Choroid plexus epithelial cell (primary cell): Measurements from ENCODE around the gene SH3TC2.

Experiments used
- DNase-seq: peaks from one replicate; pipeline ENCODE4 v3.0.0-alpha.2; 2010; ENCODE audit warnings: low read depth
- H3K4me3 ChIP-seq: 2 replicates; pipeline ENCODE4 v1.5.1; 2011; ENCODE audit warnings: low read depth, mild to moderate bottlenecking, control low read depth, low read length, moderate library complexity
- TF ChIP-seq, protein P1 (sequence below): conservative IDR thresholded peaks from 2 replicates; pipeline ENCODE4 v1.5.1; 2011; ENCODE audit warnings: low read depth, mild to moderate bottlenecking, control low read depth, inconsistent platforms, low read length, moderate library complexity

Gene SH3TC2

DNA sequence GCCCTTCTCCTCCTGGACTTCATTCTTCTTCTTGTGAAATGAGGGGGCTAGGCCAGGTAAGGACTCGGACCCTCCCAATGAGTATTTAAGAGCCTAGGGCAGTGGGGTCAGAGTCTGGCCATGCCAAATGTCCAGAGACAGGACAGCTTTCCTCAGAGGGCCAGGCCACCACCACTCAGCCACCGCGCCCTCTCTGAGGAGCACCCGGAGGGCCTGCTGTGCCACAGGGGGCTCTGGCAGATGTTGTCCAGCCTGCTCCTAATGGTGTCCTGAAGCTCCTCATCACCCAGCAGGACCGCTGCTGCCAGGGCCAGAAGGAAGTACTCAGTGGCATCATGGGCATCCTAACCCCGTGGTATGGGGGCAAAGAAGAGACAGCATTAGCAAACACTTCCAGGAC is 58.3 kb downstream of the SH3TC2 start:
- DNase-seq, result no peak
- TF ChIP-seq, protein P1, sequence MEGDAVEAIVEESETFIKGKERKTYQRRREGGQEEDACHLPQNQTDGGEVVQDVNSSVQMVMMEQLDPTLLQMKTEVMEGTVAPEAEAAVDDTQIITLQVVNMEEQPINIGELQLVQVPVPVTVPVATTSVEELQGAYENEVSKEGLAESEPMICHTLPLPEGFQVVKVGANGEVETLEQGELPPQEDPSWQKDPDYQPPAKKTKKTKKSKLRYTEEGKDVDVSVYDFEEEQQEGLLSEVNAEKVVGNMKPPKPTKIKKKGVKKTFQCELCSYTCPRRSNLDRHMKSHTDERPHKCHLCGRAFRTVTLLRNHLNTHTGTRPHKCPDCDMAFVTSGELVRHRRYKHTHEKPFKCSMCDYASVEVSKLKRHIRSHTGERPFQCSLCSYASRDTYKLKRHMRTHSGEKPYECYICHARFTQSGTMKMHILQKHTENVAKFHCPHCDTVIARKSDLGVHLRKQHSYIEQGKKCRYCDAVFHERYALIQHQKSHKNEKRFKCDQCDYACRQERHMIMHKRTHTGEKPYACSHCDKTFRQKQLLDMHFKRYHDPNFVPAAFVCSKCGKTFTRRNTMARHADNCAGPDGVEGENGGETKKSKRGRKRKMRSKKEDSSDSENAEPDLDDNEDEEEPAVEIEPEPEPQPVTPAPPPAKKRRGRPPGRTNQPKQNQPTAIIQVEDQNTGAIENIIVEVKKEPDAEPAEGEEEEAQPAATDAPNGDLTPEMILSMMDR, result no peak
- H3K4me3 ChIP-seq, result no peak overlapping the region

DNA sequence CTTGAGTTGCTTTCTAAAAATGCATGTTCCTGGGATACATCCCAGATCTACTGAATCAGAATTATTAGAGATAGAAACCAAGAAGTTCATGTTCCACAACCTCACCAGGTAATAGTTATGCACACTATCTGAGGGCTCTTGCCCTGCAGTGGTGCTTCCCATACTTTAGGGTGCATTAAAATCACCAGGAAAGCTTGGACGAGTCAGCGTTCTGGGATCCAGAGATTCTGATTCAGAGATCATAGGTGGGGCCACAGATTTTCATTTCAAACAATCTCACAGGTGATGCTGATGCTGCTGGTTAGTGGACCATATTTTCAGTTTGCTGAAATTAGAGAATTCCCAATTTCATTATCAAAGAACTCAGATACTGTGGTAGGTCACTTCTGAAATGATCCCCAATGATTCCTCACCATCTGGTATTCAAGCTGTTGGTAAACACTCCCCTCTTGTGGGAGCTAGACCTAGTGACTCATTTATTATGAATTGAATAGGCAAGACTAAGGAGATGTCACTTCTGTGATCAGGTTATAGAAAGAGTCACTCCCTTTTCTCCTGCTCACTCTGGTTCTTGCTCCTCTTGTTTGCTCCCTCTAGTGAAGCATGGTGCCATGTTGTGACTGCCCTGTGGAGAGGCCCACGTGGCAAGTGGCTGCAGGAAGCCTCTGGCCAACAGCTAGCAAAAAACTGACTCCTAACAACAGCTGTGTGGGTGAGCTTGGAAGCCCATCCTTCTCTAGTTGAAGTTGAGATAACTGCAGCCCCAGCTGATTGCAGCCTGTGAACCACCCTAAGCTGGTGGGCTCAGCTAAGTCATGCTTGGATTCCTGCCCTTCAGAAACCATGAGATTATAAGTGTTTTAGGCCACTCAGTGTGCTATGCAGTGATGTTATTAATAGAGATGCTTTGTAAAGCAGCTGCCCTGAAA is 59.8 kb downstream of the SH3TC2 start:
- no peak overlapping the region for H3K4me3 ChIP-seq
- TF ChIP-seq, protein P1, result no peak
- DNase-seq, result peak; percentile 64

DNA sequence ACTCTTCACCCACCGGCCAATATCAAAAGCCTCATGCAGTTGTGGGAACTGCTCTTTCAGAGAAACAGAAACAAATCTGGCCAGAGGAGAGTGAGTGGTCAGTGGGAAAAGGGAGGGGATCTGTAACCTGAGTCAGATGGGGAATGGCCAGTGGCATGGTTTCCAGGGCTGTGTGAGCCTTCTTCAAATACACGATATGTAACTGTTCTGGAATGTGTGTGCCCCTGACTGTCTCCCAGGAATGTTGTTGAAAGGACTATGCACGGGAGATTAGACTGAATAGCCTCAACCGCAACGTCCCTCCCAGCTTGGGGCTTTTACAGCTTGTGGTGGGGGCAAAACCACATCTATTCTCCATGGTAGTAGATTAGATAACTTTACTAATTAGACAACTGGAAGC is 60.8 kb downstream of the SH3TC2 start:
- peak; percentile 99 for DNase-seq
- TF ChIP-seq, protein P1, result no peak
- H3K4me3 ChIP-seq, result no peak overlapping the region

DNA sequence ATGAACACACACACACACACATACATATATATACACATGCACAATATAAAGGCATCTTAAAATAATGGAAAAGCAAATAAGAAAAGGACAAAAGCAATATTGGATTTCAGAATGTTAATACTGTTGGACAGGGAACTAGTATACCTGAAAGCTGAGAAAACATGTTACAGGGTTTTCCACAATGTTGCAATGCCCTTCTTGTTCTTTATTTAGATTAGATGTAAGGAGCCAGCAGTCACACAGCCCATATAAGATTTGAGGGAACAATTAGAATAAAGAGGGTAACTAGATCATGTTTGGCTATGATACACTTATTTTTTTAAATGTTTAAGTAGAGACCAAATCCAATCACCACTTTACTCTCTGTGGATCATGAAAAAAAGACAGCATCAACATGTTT is 61.7 kb downstream of the SH3TC2 start:
- DNase-seq, result peak; percentile 58
- TF ChIP-seq, protein P1, result no peak
- H3K4me3 ChIP-seq, result no peak overlapping the region

DNA sequence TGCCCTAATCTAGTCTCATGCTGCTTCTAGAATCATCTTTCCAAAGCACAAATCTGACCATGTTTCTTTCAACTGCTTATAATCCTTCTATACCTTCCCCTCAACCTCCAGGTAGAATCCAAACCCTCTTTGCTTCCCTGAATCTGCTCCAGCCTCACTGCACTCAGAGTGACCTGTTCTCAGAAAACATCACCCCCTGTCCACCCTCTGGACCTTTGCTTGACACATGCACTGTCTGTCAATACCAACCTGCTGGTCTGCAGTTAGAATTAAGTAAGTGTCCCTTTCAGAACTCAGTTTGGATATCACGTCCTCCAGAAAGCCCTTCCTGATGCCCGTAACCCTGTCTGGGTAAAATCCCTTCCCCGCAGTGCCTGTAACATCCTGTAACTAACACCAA is 63.1 kb downstream of the SH3TC2 start:
- DNase-seq, result no peak
- TF ChIP-seq, protein P1, result no peak
- no peak overlapping the region for H3K4me3 ChIP-seq

DNA sequence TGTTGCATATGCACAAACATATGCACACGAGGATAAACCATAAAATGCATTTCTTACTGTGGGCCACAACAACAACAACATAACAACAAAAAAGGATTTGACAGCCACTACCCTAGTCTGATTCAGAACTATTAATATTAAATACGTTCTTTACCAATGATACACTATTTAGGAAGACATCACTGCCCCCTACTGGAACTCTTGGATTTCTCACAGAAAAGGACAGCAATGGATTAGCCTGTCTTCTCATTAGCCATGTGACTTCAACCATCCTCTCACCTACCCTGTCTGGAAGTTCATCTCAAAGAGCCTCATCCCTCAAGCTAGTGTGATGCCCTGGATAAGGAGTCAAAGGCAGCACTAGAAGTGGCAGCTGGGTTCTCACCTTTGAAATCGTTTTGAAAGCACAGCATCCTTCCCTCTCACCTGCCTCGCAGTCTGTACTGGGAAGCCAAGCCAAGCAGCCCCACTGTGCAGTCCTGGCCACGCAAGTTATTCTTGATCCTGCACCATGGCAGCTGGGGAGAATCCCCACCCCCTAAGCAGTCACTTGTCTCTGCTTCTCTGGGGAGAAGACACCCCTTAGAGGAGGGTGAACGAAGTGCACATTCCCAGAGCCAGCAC is 64.6 kb downstream of the SH3TC2 start:
- TF ChIP-seq, protein P1, result peak; percentile 68
- no peak overlapping the region for H3K4me3 ChIP-seq
- DNase-seq, result peak; percentile 82
